ENCODE data around the gene FLVCR2. TPM values are rescaled to one million over a fixed set of nuclear protein-coding genes. Genes with fewer than 3 reads are reported as not detected.

The FLVCR2 gene, protein sequence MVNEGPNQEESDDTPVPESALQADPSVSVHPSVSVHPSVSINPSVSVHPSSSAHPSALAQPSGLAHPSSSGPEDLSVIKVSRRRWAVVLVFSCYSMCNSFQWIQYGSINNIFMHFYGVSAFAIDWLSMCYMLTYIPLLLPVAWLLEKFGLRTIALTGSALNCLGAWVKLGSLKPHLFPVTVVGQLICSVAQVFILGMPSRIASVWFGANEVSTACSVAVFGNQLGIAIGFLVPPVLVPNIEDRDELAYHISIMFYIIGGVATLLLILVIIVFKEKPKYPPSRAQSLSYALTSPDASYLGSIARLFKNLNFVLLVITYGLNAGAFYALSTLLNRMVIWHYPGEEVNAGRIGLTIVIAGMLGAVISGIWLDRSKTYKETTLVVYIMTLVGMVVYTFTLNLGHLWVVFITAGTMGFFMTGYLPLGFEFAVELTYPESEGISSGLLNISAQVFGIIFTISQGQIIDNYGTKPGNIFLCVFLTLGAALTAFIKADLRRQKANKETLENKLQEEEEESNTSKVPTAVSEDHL
- 3.0 TPM for polyA plus RNA-seq (2013, experiment 1 of 2)
- polyA plus RNA-seq (2013, experiment 2 of 2) = 2.6 TPM

DNA sequence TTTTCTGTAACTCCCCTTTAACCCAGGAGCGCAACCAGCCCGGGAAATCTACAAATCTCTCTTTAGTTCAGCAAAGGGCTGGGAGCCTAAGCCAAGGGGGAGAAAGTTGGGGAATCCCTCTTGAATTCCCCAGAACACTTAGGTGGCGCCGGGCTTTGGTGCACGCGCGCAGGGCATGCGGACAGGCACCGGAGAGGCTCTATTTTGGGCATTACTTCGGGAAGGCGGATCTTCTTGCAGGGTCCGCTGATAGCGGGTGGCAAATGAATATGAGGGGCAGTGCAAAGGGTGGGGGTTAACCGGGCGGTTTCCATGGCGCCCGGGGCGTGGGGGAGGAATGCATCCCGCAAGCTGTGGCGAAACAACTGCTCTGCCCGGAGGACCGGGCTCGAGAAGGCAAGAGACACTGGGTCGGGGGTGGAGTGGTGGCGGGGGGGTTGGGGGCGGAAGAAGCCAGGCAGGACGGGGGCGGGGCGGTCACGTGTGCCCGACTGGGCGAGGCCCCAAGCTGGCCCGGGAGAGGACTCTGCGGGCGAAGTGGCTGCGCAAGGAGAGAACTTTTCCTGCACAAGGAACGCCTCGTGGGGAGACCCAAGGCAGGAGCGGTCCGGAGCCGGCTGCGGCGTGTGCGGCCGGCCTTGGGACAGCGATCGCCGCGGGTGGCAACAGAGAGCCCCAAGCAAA is at the start of gene FLVCR2:
Gene FLVCR2, plus strand, starts transcription at position 519 of the 684 bp plus-strand sequence. CDS start 353 bp downstream, outside the sequence.
- H2BK15ac ChIP-seq (ENCODE audit: low read depth, poor library complexity, severe bottlenecking) = peak within 1 kb of the TSS; percentile 97
- no peaks in the 10 kb centered on the region for H3K9me3 ChIP-seq (ENCODE audit: control insufficient read depth, low read length)
- H3K36me3 ChIP-seq (ENCODE audit: control insufficient read depth in 1 of 2, insufficient read depth in 2 of 2, low read depth in 1 of 2, low read length in 2 of 2) = no peaks in the 10 kb centered on the region
- peak within 1 kb of the TSS; percentile 93 for H3K4me2 ChIP-seq (ENCODE audit: low read length, poor library complexity, severe bottlenecking)
- peaks cover 0 to 16% of the 10 kb centered on the region in 2 experiments for H3K27me3 ChIP-seq (ENCODE audit: control insufficient read depth in 1 of 2, insufficient read depth in 1 of 2, low read length in 2 of 2)
- H2BK120ac ChIP-seq (ENCODE audit: low read depth, low read length) = peak within 1 kb of the TSS; percentile 88
- peak within 1 kb of the TSS; percentile 2 to 40 for H3K4ac ChIP-seq (ENCODE audit: low read depth in 1 of 2, low read length in 2 of 2)
- DNase-seq = peak; percentile 83
- peak within 1 kb of the TSS; percentile 88 to 92 for H3K18ac ChIP-seq (ENCODE audit: low read depth in 1 of 2, low read length in 2 of 2)
- WGBS = under 1% methylated on average over 45 of the region's 49 CpGs
- H3K14ac ChIP-seq (ENCODE audit: low read length in 2 of 2) = peak within 1 kb of the TSS in 1 of 2 experiments; percentile 63
- peak within 1 kb of the TSS; percentile 86 for H3K9ac ChIP-seq (ENCODE audit: low read length)
- peak within 1 kb of the TSS; percentile 93 for H2AFZ ChIP-seq (ENCODE audit: low read depth, low read length)
- peaks cover 12% of the 10 kb centered on the region for H3K79me1 ChIP-seq (replicated peaks; ENCODE audit: low read length, poor library complexity, severe bottlenecking)
- H3K4me1 ChIP-seq (ENCODE audit: control insufficient read depth, insufficient read depth, low read depth, low read length) = peaks cover 17% of the 10 kb centered on the region
- peak within 1 kb of the TSS; percentile 71 for H4K8ac ChIP-seq (ENCODE audit: low read length)
- peak within 1 kb of the TSS in 1 of 2 experiments; percentile 67 for H2BK12ac ChIP-seq (ENCODE audit: low read length in 2 of 2)
- peak within 1 kb of the TSS; percentile 84 for H3K27ac ChIP-seq (ENCODE audit: low read length, poor library complexity, severe bottlenecking)
- H3K23ac ChIP-seq (ENCODE audit: low read length in 2 of 2) = no peak within 1 kb of the TSS
- H3K4me3 ChIP-seq (ENCODE audit: insufficient read depth in 1 of 2, low read depth in 1 of 2, low read length in 2 of 2) = peak within 1 kb of the TSS; percentile 72 to 87
- peak within 1 kb of the TSS; percentile 91 for H2BK5ac ChIP-seq (ENCODE audit: low read depth, low read length, poor library complexity, severe bottlenecking)
- peak within 1 kb of the TSS; percentile 18 for H4K91ac ChIP-seq (ENCODE audit: low read length)
- H2AK5ac ChIP-seq (ENCODE audit: low read length, severe bottlenecking) = peak within 1 kb of the TSS; percentile 70

DNA sequence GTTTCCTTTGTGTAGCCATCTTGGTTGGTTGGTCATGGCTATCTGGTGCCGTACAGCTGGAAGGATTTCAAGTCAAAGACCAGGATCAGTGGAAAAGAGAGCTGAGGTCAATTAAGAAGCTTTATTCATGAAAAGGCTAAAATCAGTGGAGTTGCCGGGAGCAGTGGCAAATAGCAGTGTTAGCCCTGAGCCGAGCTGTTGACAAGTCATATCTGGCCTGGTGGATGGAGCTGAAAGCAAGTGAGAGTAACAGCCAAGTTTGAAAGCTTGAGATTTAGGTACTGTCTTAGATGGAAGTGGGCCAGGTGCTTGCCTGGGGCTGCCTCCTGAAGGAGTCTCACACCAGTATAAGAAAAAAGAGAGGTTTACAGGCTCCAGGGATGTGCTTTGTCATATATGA is 47.2 kb upstream of the FLVCR2 start:
- H3K4ac ChIP-seq (ENCODE audit: low read depth in 1 of 2, low read length in 2 of 2) = no peak overlapping the region
- H3K27me3 ChIP-seq (ENCODE audit: control insufficient read depth in 1 of 2, insufficient read depth in 1 of 2, low read length in 2 of 2) = peaks cover 0 to 4% of the 10 kb centered on the region in 2 experiments
- H2AFZ ChIP-seq (ENCODE audit: low read depth, low read length) = no peak overlapping the region
- H2AK5ac ChIP-seq (ENCODE audit: low read length, severe bottlenecking) = peak overlapping the region; percentile 61
- no peak overlapping the region for H2BK120ac ChIP-seq (ENCODE audit: low read depth, low read length)
- no peaks in the 10 kb centered on the region for H3K36me3 ChIP-seq (ENCODE audit: control insufficient read depth in 1 of 2, insufficient read depth in 2 of 2, low read depth in 1 of 2, low read length in 2 of 2)
- H3K9ac ChIP-seq (ENCODE audit: low read length) = no peak overlapping the region
- no peak overlapping the region for H3K18ac ChIP-seq (ENCODE audit: low read depth in 1 of 2, low read length in 2 of 2)
- no peak overlapping the region for H4K8ac ChIP-seq (ENCODE audit: low read length)
- WGBS = 97% methylated on average over 3 of the region's 3 CpGs
- no peaks in the 10 kb centered on the region for H3K9me3 ChIP-seq (ENCODE audit: control insufficient read depth, low read length)
- no peak overlapping the region for H3K4me3 ChIP-seq (ENCODE audit: insufficient read depth in 1 of 2, low read depth in 1 of 2, low read length in 2 of 2)
- H3K14ac ChIP-seq (ENCODE audit: low read length in 2 of 2) = no peak overlapping the region
- peak overlapping the region; percentile 19 for H2BK15ac ChIP-seq (ENCODE audit: low read depth, poor library complexity, severe bottlenecking)
- no peak for DNase-seq
- no peak overlapping the region for H3K23ac ChIP-seq (ENCODE audit: low read length in 2 of 2)
- H3K79me1 ChIP-seq (replicated peaks; ENCODE audit: low read length, poor library complexity, severe bottlenecking) = no peaks in the 10 kb centered on the region
- H4K91ac ChIP-seq (ENCODE audit: low read length) = no peak overlapping the region
- H2BK5ac ChIP-seq (ENCODE audit: low read depth, low read length, poor library complexity, severe bottlenecking) = peak overlapping the region; percentile 46
- H3K4me2 ChIP-seq (ENCODE audit: low read length, poor library complexity, severe bottlenecking) = no peak overlapping the region
- no peak overlapping the region for H2BK12ac ChIP-seq (ENCODE audit: low read length in 2 of 2)
- peak overlapping the region; percentile 30 for H3K27ac ChIP-seq (ENCODE audit: low read length, poor library complexity, severe bottlenecking)
- H3K4me1 ChIP-seq (ENCODE audit: control insufficient read depth, insufficient read depth, low read depth, low read length) = peaks cover 5% of the 10 kb centered on the region

- Histone ChIP-seq H2BK5ac (ENCODE audit: low read depth, low read length, poor library complexity, severe bottlenecking) (no peak overlapping the region), H3K27ac (ENCODE audit: low read length, poor library complexity, severe bottlenecking) (no peak overlapping the region), H3K27me3 (ENCODE audit: control insufficient read depth in 1 of 2, insufficient read depth in 1 of 2, low read length in 2 of 2) (peaks cover 0 to 4% of the 10 kb centered on the region in 2 experiments), H3K9ac (ENCODE audit: low read length) (no peak overlapping the region), H2BK120ac (ENCODE audit: low read depth, low read length) (no peak overlapping the region), H3K79me1 (replicated peaks; ENCODE audit: low read length, poor library complexity, severe bottlenecking) (no peaks in the 10 kb centered on the region), H3K4me3 (ENCODE audit: insufficient read depth in 1 of 2, low read depth in 1 of 2, low read length in 2 of 2) (no peak overlapping the region), H2BK12ac (ENCODE audit: low read length in 2 of 2) (no peak overlapping the region), H3K23ac (ENCODE audit: low read length in 2 of 2) (no peak overlapping the region), H3K4me1 (ENCODE audit: control insufficient read depth, insufficient read depth, low read depth, low read length) (peaks cover 7% of the 10 kb centered on the region), H3K4me2 (ENCODE audit: low read length, poor library complexity, severe bottlenecking) (no peak overlapping the region), H3K4ac (ENCODE audit: low read depth in 1 of 2, low read length in 2 of 2) (no peak overlapping the region), H2BK15ac (ENCODE audit: low read depth, poor library complexity, severe bottlenecking) (no peak overlapping the region), H2AK5ac (ENCODE audit: low read length, severe bottlenecking) (no peak overlapping the region), H3K36me3 (ENCODE audit: control insufficient read depth in 1 of 2, insufficient read depth in 2 of 2, low read depth in 1 of 2, low read length in 2 of 2) (no peaks in the 10 kb centered on the region), H3K14ac (ENCODE audit: low read length in 2 of 2) (no peak overlapping the region), H2AFZ (ENCODE audit: low read depth, low read length) (no peak overlapping the region), H3K9me3 (ENCODE audit: control insufficient read depth, low read length) (no peaks in the 10 kb centered on the region), H4K91ac (ENCODE audit: low read length) (no peak overlapping the region), H3K18ac (ENCODE audit: low read depth in 1 of 2, low read length in 2 of 2) (no peak overlapping the region), H4K8ac (ENCODE audit: low read length) (no peak overlapping the region)
- DNase-seq = no peak
- WGBS = 83% methylated on average over 5 of the region's 5 CpGs
These were observed 46.6 kb upstream of the FLVCR2 start for GRCh38 chr14:75531660-75532317.
